HG02981 (cell line): ENCODE data around the gene FBXL17.
"Not testable (repeated sequence)": the region's sequence is repeated elsewhere in the genome, so short reads cannot be mapped to it uniquely, and the experiment has no call there.

ENCODE experiments used
- ATAC-seq: cut with Tn5 transposase; IDR thresholded peaks from one replicate; pipeline ENCODE4 v1.9.1; 2021; ENCODE audit warnings: mild to moderate bottlenecking, moderate library complexity; ENCODE audit not compliant: unreplicated experiment

The FBXL17 gene

GRCh38 chr5:108381954-108382783 lies at the start of gene FBXL17:
Gene FBXL17, minus strand, starts transcription at chr5:108382098.
- peak; percentile 74 for ATAC-seq

GRCh38 chr5:108430931-108431608 lies 49.2 kb upstream of the FBXL17 start:
- no peak for ATAC-seq

- ATAC-seq = no peak
Observed at GRCh38 chr5:108421713-108422112, 39.8 kb upstream of the FBXL17 start.

- ATAC-seq = no peak
Observed at GRCh38 chr5:108420755-108421154, 38.9 kb upstream of the FBXL17 start.

- no peak for ATAC-seq
Observed at GRCh38 chr5:108420158-108420557, 38.3 kb upstream of the FBXL17 start.

GRCh38 chr5:108418197-108418596 lies 36.3 kb upstream of the FBXL17 start:
- no peak for ATAC-seq

- no peak for ATAC-seq
Observed at GRCh38 chr5:108417166-108417670, 35.3 kb upstream of the FBXL17 start.

GRCh38 chr5:108415726-108416125 lies 33.8 kb upstream of the FBXL17 start:
- no peak for ATAC-seq

GRCh38 chr5:108409786-108410185 lies 27.9 kb upstream of the FBXL17 start:
- no peak for ATAC-seq

GRCh38 chr5:108405201-108405600 lies 23.3 kb upstream of the FBXL17 start:
- not testable (repeated sequence) for ATAC-seq

- no peak for ATAC-seq
Observed at GRCh38 chr5:108398964-108399363, 17.1 kb upstream of the FBXL17 start.

- not testable (repeated sequence) for ATAC-seq
Observed at GRCh38 chr5:108396837-108397236, 14.9 kb upstream of the FBXL17 start.

- ATAC-seq = no peak
Observed at GRCh38 chr5:108387758-108388157, 5.9 kb upstream of the FBXL17 start.

- no peak for ATAC-seq
Observed at GRCh38 chr5:108386345-108387061, 4.6 kb upstream of the FBXL17 start.

GRCh38 chr5:108384741-108385140 lies 2.8 kb upstream of the FBXL17 start:
- no peak for ATAC-seq

GRCh38 chr5:108382784-108383330 lies 959 bp upstream of the FBXL17 start:
- ATAC-seq = no peak

- ATAC-seq = peak; percentile 40
Observed at GRCh38 chr5:108381350-108381953, 446 bp downstream of the FBXL17 start.

GRCh38 chr5:108380531-108381349 lies 1.2 kb downstream of the FBXL17 start:
- peak; percentile 27 for ATAC-seq

GRCh38 chr5:108379722-108380530 lies 2.0 kb downstream of the FBXL17 start:
- no peak for ATAC-seq
